IMR-90 (cell line): ENCODE results near the gene GRIK1. TPM values are rescaled to one million over a fixed set of nuclear protein-coding genes. Genes with fewer than 3 reads are reported as not detected.
A peak's percentile ranks its signal among the peaks of the same experiment; 100 is the strongest.

ENCODE experiments used
- ATAC-seq: fragments of 200-7000 bp; cut with Tn5 transposase; 2 replicates; pipeline ENCODE4 v1.9.1; 2020; ENCODE audit warnings: low read depth, mild to moderate bottlenecking, moderate library complexity
- BruUV-seq: library from RNA; stranded (reverse); fragments of 400-500 nt; replicated peaks from 2 replicates; lab custom pipeline; 2021; lab: Mats Ljungman, UMichigan
- CTCF ChIA-PET: fragments of 300-600 bp; formaldehyde crosslinking; extraction: SDS; loops from one replicate; lab custom pipeline; 2021; ENCODE audit warnings: antibody characterized with exemption; lab: Yijun Ruan, JAX
- POLR2A ChIA-PET: fragments of 300-600 bp; sonication (Branson Sonifier 250); formaldehyde crosslinking; loops from one replicate; lab custom pipeline; 2022; ENCODE audit warnings: antibody characterized with exemption; ENCODE audit not compliant: unreplicated experiment; lab: Charles Lee
- DNase-seq: peaks from one replicate; pipeline ENCODE4 v3.0.0; 2013
- H2AFZ ChIP-seq: replicated peaks from 2 replicates; pipeline ENCODE3; 2013; ENCODE audit warnings: low read length, mild to moderate bottlenecking; ENCODE audit not compliant: poor library complexity
- H2AK5ac ChIP-seq: 2 replicates; pipeline ENCODE4 v1.6.1; 2013; ENCODE audit warnings: low read depth, low read length, inconsistent platforms
- H2AK9ac ChIP-seq: replicated peaks from 2 replicates; pipeline ENCODE3; 2013; ENCODE audit warnings: mild to moderate bottlenecking, low read depth, low read length, moderate library complexity; ENCODE audit not compliant: poor library complexity
- H2BK120ac ChIP-seq: 2 replicates; pipeline ENCODE4 v1.6.1; 2013; ENCODE audit warnings: low read depth, low read length, inconsistent platforms
- H2BK15ac ChIP-seq: 3 replicates; pipeline ENCODE4 v1.6.1; 2013; ENCODE audit warnings: low read depth, low read length, inconsistent platforms
- H2BK20ac ChIP-seq: 2 replicates; pipeline ENCODE4 v1.6.1; 2013; ENCODE audit warnings: low read depth, mild to moderate bottlenecking, inconsistent platforms, low read length, moderate library complexity
- H2BK5ac ChIP-seq: 2 replicates; pipeline ENCODE4 v1.6.1; 2013; ENCODE audit warnings: mild to moderate bottlenecking, low read depth, low read length, inconsistent platforms; ENCODE audit not compliant: poor library complexity, severe bottlenecking
- H3K14ac ChIP-seq: replicated peaks from 2 replicates; pipeline ENCODE4 v1.6.1; 2013; ENCODE audit warnings: low read depth, low read length, inconsistent platforms
- H3K18ac ChIP-seq: 2 replicates; pipeline ENCODE4 v1.6.1; 2013; ENCODE audit warnings: low read depth, low read length, control low read depth
- H3K23ac ChIP-seq: 2 replicates; pipeline ENCODE4 v1.6.1; 2013; ENCODE audit warnings: low read depth, low read length, inconsistent platforms
- H3K27ac ChIP-seq: 2 replicates; pipeline ENCODE4 v1.5.1; 2013; ENCODE audit warnings: mild to moderate bottlenecking, control low read depth, low read length; ENCODE audit not compliant: insufficient read depth
- H3K27me3 ChIP-seq: 2 replicates; pipeline ENCODE4 v1.6.1; 2013; ENCODE audit warnings: low read length; ENCODE audit not compliant: control insufficient read depth, insufficient read depth
- H3K36me3 ChIP-seq: 2 replicates; pipeline ENCODE4 v1.6.1; 2013; ENCODE audit warnings: low read length, mixed read lengths; ENCODE audit not compliant: control insufficient read depth, insufficient read depth
- H3K4ac ChIP-seq: 2 replicates; pipeline ENCODE4 v1.6.1; 2013; ENCODE audit warnings: low read depth, low read length, inconsistent platforms
- H3K4me1 ChIP-seq: 2 replicates; pipeline ENCODE4 v1.6.1; 2013; ENCODE audit warnings: low read length, mixed read lengths; ENCODE audit not compliant: control insufficient read depth, insufficient read depth
- H3K4me2 ChIP-seq: 2 replicates; pipeline ENCODE4 v1.6.1; 2013; ENCODE audit warnings: low read depth, mild to moderate bottlenecking, control low read depth, low read length, moderate library complexity
- H3K4me3 ChIP-seq: 2 replicates; pipeline ENCODE4 v1.5.1; 2013; ENCODE audit warnings: low read depth, mild to moderate bottlenecking, control low read depth, low read length, moderate library complexity; ENCODE audit not compliant: insufficient read depth
- H3K56ac ChIP-seq: 2 replicates; pipeline ENCODE4 v1.6.1; 2013; ENCODE audit warnings: low read length, inconsistent platforms; ENCODE audit not compliant: insufficient read depth; ENCODE audit errors: extremely low read depth
- H3K79me1 ChIP-seq, 2 experiments: 2 replicates each; pipeline ENCODE4 v1.6.1; 2013; ENCODE audit warnings: low read length in 2 of 2, inconsistent platforms in 1 of 2, low read depth in 1 of 2
- H3K9ac ChIP-seq: 2 replicates; pipeline ENCODE4 v1.6.1; 2013; ENCODE audit warnings: low read depth, low read length, control low read depth
- H3K9me1 ChIP-seq: 2 replicates; pipeline ENCODE4 v1.6.1; 2013; ENCODE audit warnings: low read length, inconsistent platforms; ENCODE audit not compliant: insufficient read depth
- H3K9me3 ChIP-seq: 2 replicates; pipeline ENCODE4 v1.6.1; 2013; ENCODE audit warnings: low read length; ENCODE audit not compliant: control insufficient read depth, insufficient read depth
- H4K20me1 ChIP-seq: 2 replicates; pipeline ENCODE4 v1.6.1; 2013; ENCODE audit warnings: low read length, inconsistent platforms; ENCODE audit not compliant: insufficient read depth
- H4K5ac ChIP-seq: 2 replicates; pipeline ENCODE4 v1.6.1; 2013; ENCODE audit warnings: mild to moderate bottlenecking, low read depth, low read length, control low read depth
- H4K8ac ChIP-seq, 2 experiments: 2 replicates each; pipeline ENCODE4 v1.6.1; 2013; ENCODE audit warnings: low read depth in 2 of 2, low read length in 2 of 2, control low read depth in 1 of 2, inconsistent platforms in 1 of 2
- H4K91ac ChIP-seq: 2 replicates; pipeline ENCODE4 v1.6.1; 2013; ENCODE audit warnings: low read depth, low read length, inconsistent platforms; ENCODE audit not compliant: insufficient read depth
- BHLHE40 ChIP-seq: fragments of 150-350 bp; IDR thresholded peaks from 2 replicates; pipeline ENCODE4 v1.6.1; 2016; ENCODE audit warnings: mild to moderate bottlenecking, low read depth, low read length
- CEBPB ChIP-seq: IDR thresholded peaks from 2 replicates; pipeline ENCODE4 v1.6.1; 2012; ENCODE audit warnings: low read depth, low read length, improper control_type of control experiment
- FOS ChIP-seq: fragments of 150-350 bp; IDR thresholded peaks from 2 replicates; pipeline ENCODE4 v1.6.1; 2016; ENCODE audit warnings: low read depth, low read length
- MAFK ChIP-seq: IDR thresholded peaks from 2 replicates; pipeline ENCODE4 v1.6.1; 2012; ENCODE audit warnings: low read depth, low read length, improper control_type of control experiment
- RAD21 ChIP-seq: IDR thresholded peaks from 2 replicates; pipeline ENCODE4 v1.6.1; 2012; ENCODE audit warnings: low read length, improper control_type of control experiment
- RCOR1 ChIP-seq: IDR thresholded peaks from 2 replicates; pipeline ENCODE4 v1.6.1; 2012; ENCODE audit warnings: mild to moderate bottlenecking, low read length, improper control_type of control experiment; ENCODE audit not compliant: insufficient replicate concordance
- SMC3 ChIP-seq: fragments of 150-350 bp; IDR thresholded peaks from 2 replicates; pipeline ENCODE4 v1.6.1; 2016; ENCODE audit warnings: low read depth, mild to moderate bottlenecking, antibody characterized with exemption, low read length, moderate library complexity
- WGBS, 2 experiments: methylation state at CpG; one replicate each; pipeline versions ENCODE4 v1.1.5 to v1.1.7; 2013; ENCODE audit warnings: missing lambda C conversion rate in 2 of 2; ENCODE audit not compliant: insufficient read length in 1 of 2; ENCODE audit errors: extremely low coverage in 2 of 2; 5-methylcytosine and 5-hydroxymethylcytosine counted together
- dilution Hi-C: fragments of 300-500 bp; cut with HindIII; formaldehyde crosslinking; loops from one replicate; pipeline ENCODE4 v1.14.3; 2018; ENCODE audit warnings: low sequenced_read_pairs; ENCODE audit not compliant: unreplicated experiment
- in situ Hi-C: fragments of 300-500 bp; cut with MboI; formaldehyde crosslinking; loops from 3 replicates; pipeline ENCODE4 v1.14.3; 2019; ENCODE audit warnings: low sequenced_read_pairs, inconsistent platforms, mixed read lengths
- intact Hi-C: fragments of 100-400 bp; cut with micrococcal nuclease; formaldehyde crosslinking; loops from 2 replicates; pipeline ENCODE4 v1.10.0; 2022
- polyA plus RNA-seq, 3 experiments: library from polyadenylated mRNA; depleted of rRNA; stranded (reverse); fragments of >200 nt; gene quantifications; 2 replicates each; pipeline ENCODE4 v1.2.3, GENCODE V29; 2012; ENCODE audit warnings: low replicate concordance in 1 of 3
- total RNA-seq: library from RNA; depleted of rRNA; stranded (reverse); fragments of >200 nt; gene quantifications from 2 replicates; pipeline ENCODE4 v1.2.3, GENCODE V29; 2012
- TF ChIP-seq, protein P1 (sequence below): fragments of 150-350 bp; IDR thresholded peaks from 2 replicates; pipeline ENCODE4 v1.6.1; 2017; ENCODE audit warnings: mild to moderate bottlenecking, antibody characterized with exemption, low read length, low read depth

The GRIK1 gene
- total and polyA plus RNA-seq, 2 of the 4 experiments (the other 2 are of a cell fraction) = not detected

DNA sequence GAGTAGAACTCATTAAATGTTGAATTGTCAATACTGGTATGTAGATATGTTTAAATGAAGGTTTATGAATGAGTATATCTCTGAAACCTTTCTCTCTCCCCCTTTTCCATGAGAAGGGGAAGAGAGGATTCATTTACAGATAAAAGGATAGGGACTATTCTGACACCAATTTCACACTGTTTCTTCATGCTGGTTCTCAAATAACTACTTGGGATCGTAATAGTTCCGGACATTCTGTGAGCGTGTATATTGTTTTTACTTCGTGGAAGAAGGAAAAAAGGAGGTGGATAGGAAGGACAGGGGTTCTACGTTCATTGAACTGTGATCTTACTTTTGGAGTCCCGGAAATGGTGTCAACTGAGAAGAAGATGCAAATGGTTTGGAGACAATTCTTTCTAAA lies 284.2 kb downstream of the GRIK1 start:
- H3K56ac ChIP-seq = no peak overlapping the region
- no peaks in the 10 kb centered on the region for H3K9me1 ChIP-seq
- H3K9ac ChIP-seq = no peak overlapping the region
- peaks cover 3% of the 10 kb centered on the region; the same call in 1 of the 2 replicates for H3K4me1 ChIP-seq
- no peaks in the 10 kb centered on the region for H3K36me3 ChIP-seq
- peak overlapping the region; percentile 14; the same call in 1 of the 3 replicates for H2BK15ac ChIP-seq
- H3K4ac ChIP-seq = no peak overlapping the region
- H2AK9ac ChIP-seq = no peak overlapping the region
- DNase-seq = no peak
- no peaks in the 10 kb centered on the region for H4K20me1 ChIP-seq
- WGBS, 2 experiments = 92% methylated on average over 2 of the region's 6 CpGs; no CpG with 5 or more reads in 1 of the 2 experiments
- no peak for ATAC-seq
- H4K5ac ChIP-seq = no peak overlapping the region
- H3K18ac ChIP-seq = no peak overlapping the region
- H3K9me3 ChIP-seq = no peaks in the 10 kb centered on the region
- H2BK20ac ChIP-seq = no peak overlapping the region
- no peaks in the 10 kb centered on the region for H3K27me3 ChIP-seq
- POLR2A ChIA-PET = no interaction called here
- no peaks in the 10 kb centered on the region for H3K79me1 ChIP-seq
- H3K4me3 ChIP-seq = no peak overlapping the region
- H3K4me2 ChIP-seq = no peak overlapping the region
- dilution Hi-C loops (no loop called here), intact Hi-C loops (no loop called here), in situ Hi-C loops (no loop called here)
- BruUV-seq = no TSS peak
- H2AK5ac ChIP-seq = no peak overlapping the region
- CTCF ChIA-PET = no interaction called here
- H3K23ac ChIP-seq = no peak overlapping the region
- H2BK120ac ChIP-seq = no peak overlapping the region
- H2AFZ ChIP-seq = no peak overlapping the region
- no peak overlapping the region for H4K8ac ChIP-seq
- TF ChIP-seq SMC3 = no peak
- TF ChIP-seq RAD21 = no peak
- no peak for TF ChIP-seq BHLHE40
- no peak for TF ChIP-seq FOS
- TF ChIP-seq CEBPB = no peak
- no peak for TF ChIP-seq MAFK
- TF ChIP-seq RCOR1 = no peak
- TF ChIP-seq, protein P1, sequence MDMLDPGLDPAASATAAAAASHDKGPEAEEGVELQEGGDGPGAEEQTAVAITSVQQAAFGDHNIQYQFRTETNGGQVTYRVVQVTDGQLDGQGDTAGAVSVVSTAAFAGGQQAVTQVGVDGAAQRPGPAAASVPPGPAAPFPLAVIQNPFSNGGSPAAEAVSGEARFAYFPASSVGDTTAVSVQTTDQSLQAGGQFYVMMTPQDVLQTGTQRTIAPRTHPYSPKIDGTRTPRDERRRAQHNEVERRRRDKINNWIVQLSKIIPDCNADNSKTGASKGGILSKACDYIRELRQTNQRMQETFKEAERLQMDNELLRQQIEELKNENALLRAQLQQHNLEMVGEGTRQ = no peak
- H4K91ac ChIP-seq = peak overlapping the region; percentile 32; the same call in 1 of the 2 replicates
- H2BK5ac ChIP-seq = no peak overlapping the region
- H3K27ac ChIP-seq = no peak overlapping the region
- H3K14ac ChIP-seq = no peak overlapping the region
